Measurements from ENCODE around the gene PDE8A.

DNA sequence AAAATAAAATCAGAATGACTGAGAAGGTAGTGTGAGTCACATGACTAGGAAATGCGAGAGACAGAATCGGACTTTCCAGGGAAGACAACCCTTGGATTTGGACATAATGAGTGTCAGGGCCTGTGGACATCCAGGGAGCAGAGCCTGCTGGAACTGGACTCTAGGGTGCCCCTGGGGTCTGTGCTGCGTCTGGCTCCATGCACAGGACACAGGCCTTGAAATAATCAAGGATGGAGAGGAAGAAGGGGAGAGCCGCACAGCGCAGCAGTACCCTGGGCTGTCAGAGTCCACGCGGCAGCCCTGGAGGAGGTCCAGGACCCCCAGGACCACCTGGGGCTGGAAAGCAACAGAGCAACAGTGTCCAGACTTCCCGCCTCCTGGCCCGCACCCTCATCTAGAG lies 173.7 kb downstream of the PDE8A start:
- TF ChIP-seq, protein P1, sequence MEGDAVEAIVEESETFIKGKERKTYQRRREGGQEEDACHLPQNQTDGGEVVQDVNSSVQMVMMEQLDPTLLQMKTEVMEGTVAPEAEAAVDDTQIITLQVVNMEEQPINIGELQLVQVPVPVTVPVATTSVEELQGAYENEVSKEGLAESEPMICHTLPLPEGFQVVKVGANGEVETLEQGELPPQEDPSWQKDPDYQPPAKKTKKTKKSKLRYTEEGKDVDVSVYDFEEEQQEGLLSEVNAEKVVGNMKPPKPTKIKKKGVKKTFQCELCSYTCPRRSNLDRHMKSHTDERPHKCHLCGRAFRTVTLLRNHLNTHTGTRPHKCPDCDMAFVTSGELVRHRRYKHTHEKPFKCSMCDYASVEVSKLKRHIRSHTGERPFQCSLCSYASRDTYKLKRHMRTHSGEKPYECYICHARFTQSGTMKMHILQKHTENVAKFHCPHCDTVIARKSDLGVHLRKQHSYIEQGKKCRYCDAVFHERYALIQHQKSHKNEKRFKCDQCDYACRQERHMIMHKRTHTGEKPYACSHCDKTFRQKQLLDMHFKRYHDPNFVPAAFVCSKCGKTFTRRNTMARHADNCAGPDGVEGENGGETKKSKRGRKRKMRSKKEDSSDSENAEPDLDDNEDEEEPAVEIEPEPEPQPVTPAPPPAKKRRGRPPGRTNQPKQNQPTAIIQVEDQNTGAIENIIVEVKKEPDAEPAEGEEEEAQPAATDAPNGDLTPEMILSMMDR (IDR thresholded peaks at IDR 0.05): no peak
- TF ChIP-seq POLR2A (IDR thresholded peaks at IDR 0.05): no peak
